ENCODE measurements around the gene KCNK16. TPM values are rescaled to one million over a fixed set of nuclear protein-coding genes. Genes with fewer than 3 reads are reported as not detected.

KCNK16 gene
- total RNA-seq, 4 donors from 2014 or later: not detected

DNA sequence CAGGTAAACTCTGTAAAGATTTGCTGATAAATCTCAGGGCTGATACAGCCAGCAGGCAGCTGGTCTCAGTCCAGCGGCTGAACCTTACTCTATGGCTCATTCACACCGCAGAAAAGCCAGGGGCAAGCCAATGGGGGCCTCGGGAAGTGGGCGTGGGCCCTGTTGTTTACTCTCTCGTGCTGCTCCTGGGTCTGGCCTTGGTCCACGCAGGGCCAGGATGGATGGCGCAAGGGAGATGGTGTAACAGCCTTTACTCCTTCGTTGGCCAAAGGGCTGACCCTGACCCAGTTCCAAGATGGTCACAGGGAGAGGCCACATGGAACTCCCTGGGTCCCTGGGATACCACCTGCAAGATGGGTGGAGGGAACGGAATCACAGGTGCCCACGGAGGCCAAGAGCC is 24.4 kb downstream of the KCNK16 start:
- no peak overlapping the region for H3K4me3 ChIP-seq
- H3K4me1 ChIP-seq: peaks cover 0 to 7% (median 0%) of the 10 kb centered on the region in 4 donors
- DNase-seq: peak in 1 of 3 donors; percentile 66
- TF ChIP-seq POLR2A (IDR thresholded peaks at IDR 0.05): no peak
- TF ChIP-seq, protein P1, sequence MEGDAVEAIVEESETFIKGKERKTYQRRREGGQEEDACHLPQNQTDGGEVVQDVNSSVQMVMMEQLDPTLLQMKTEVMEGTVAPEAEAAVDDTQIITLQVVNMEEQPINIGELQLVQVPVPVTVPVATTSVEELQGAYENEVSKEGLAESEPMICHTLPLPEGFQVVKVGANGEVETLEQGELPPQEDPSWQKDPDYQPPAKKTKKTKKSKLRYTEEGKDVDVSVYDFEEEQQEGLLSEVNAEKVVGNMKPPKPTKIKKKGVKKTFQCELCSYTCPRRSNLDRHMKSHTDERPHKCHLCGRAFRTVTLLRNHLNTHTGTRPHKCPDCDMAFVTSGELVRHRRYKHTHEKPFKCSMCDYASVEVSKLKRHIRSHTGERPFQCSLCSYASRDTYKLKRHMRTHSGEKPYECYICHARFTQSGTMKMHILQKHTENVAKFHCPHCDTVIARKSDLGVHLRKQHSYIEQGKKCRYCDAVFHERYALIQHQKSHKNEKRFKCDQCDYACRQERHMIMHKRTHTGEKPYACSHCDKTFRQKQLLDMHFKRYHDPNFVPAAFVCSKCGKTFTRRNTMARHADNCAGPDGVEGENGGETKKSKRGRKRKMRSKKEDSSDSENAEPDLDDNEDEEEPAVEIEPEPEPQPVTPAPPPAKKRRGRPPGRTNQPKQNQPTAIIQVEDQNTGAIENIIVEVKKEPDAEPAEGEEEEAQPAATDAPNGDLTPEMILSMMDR (IDR thresholded peaks at IDR 0.05): no peak
- H3K36me3 ChIP-seq: no peaks in the 10 kb centered on the region
- H3K27ac ChIP-seq: peak overlapping the region in 1 of 4 donors; percentile 25
- no peaks in the 10 kb centered on the region for H3K9me3 ChIP-seq
- H3K27me3 ChIP-seq: no peaks in the 10 kb centered on the region

DNA sequence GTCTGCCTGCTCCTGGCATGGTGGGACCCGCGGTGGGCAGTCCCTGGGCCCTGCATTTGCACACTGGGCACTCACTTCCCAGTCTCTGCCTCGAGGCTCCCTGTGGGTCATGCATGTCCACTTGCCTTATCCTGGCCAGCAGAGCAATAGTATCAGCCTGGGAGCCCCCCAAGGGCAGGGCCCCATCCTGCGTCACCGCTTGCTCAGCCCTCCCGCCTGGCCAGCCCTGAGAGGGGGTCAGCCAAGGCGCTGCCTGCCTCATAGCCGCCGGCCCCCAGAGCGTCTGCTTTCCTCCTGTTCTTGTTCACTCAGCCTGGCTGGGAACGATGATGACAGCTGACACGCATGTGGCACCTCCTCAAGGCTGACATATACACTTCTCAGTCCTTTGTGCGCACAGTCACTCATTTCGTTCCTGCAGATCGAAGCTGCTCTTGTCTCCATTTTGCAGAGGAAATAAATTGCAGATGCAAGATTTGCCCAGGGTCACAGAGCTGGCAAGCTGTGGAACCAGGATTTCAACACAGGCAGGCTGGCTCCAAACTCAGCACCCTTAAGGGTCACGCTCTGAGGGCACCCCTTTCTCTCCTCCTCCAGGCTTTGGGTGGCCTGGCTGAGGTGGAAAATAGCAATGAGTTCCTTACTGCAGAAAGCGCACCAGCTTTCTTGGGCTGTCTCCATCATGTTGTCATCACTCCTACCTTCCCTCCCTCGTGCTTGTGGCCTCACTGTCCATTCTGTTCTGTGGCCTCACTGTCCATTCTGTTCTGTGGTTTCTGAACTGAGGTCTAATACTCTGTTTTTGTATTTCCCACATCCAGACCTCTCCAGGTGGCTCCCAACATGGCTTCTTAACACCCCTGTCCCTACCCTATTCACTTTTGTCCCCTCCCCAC is 25.5 kb downstream of the KCNK16 start:
- no peak for DNase-seq
- no peaks in the 10 kb centered on the region for H3K36me3 ChIP-seq
- H3K27me3 ChIP-seq: no peaks in the 10 kb centered on the region
- H3K4me3 ChIP-seq: no peak overlapping the region
- H3K4me1 ChIP-seq: no peaks in the 10 kb centered on the region
- no peak overlapping the region for H3K27ac ChIP-seq
- no peaks in the 10 kb centered on the region for H3K9me3 ChIP-seq
- TF ChIP-seq, protein P1 (IDR thresholded peaks at IDR 0.05): no peak
- no peak for TF ChIP-seq POLR2A (IDR thresholded peaks at IDR 0.05)

DNA sequence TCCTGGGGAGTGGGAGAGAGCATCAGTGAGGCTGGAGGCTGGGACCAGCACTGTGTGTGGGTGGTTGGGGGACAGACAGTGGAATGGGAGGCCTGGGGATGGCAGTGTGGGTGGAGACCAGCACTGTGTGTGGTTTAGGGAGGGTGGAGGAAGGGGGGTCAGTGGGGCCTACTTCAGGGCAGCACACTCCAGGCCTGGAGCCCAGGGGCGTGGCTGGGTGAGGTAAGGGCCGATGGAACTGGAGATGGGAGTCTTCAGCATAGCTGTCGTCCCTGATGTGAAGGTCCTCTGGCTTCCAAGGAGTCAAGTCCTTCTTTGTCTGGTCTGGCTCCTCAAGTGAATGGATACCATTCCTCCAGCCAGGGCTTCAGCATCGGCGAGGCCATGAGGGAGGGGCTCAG is 26.9 kb downstream of the KCNK16 start:
- no peak overlapping the region for H3K27ac ChIP-seq
- H3K4me1 ChIP-seq: no peaks in the 10 kb centered on the region
- no peaks in the 10 kb centered on the region for H3K9me3 ChIP-seq
- TF ChIP-seq, protein P1 (IDR thresholded peaks at IDR 0.05): no peak
- TF ChIP-seq POLR2A (IDR thresholded peaks at IDR 0.05): no peak
- H3K36me3 ChIP-seq: no peaks in the 10 kb centered on the region
- no peak overlapping the region for H3K4me3 ChIP-seq
- peak in 1 of 3 donors; percentile 58 for DNase-seq
- H3K27me3 ChIP-seq: no peaks in the 10 kb centered on the region

DNA sequence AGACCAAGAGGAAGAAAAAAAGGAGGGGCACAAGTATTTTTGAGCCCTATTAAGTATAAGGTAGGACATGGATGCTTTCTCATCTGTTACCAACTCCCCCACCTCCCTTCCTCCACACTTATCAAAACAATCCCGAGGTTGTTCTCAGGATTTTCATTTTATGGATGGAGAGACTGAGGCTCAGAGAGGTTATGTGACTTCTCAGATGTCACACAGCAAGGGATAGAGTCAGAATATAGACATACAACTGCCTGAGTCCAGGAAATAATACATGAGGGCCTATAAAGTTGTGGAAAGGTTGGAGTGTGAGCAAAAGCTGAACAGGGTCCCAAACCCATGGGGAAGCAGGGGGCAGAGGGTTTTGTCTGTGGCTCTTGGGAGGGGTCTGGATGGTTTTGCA is 27.6 kb downstream of the KCNK16 start:
- H3K36me3 ChIP-seq: no peaks in the 10 kb centered on the region
- no peak overlapping the region for H3K27ac ChIP-seq
- H3K4me1 ChIP-seq: no peaks in the 10 kb centered on the region
- DNase-seq: no peak
- H3K4me3 ChIP-seq: no peak overlapping the region
- H3K27me3 ChIP-seq: no peaks in the 10 kb centered on the region
- H3K9me3 ChIP-seq: no peaks in the 10 kb centered on the region
- TF ChIP-seq, protein P1 (IDR thresholded peaks at IDR 0.05): no peak
- no peak for TF ChIP-seq POLR2A (IDR thresholded peaks at IDR 0.05)

DNA sequence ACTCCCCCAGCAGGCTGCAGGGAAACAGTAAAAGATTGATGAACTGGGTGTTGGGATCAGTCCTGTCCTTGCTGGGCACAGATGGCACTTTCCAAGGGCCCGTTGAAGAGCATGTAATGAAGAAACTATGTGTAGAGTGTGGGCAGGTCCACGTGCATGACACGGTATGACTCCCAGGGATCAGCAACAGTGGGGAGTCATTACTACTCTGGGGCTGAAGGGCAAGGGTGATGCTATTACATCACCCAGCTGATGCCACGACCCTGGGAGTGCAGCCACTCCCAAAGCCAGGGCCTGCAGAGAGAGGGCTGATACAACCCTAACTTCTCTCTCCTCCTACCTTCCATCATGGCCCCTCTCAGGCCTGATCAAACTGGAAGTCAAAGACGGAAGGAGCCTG is 28.4 kb downstream of the KCNK16 start:
- Histone ChIP-seq H3K4me3 (no peak overlapping the region), H3K4me1 (no peaks in the 10 kb centered on the region), H3K36me3 (no peaks in the 10 kb centered on the region), H3K27me3 (no peaks in the 10 kb centered on the region), H3K9me3 (no peaks in the 10 kb centered on the region), H3K27ac (peak overlapping the region in 1 of 4 donors; percentile 67)
- DNase-seq: peak in 1 of 3 donors; percentile 80
- TF ChIP-seq POLR2A (IDR thresholded peaks at IDR 0.05): peak in 1 of 2 donors; percentile 62
- TF ChIP-seq, protein P1 (IDR thresholded peaks at IDR 0.05): no peak
